Left lobe of liver (tissue), 2 donors: ENCODE data around the gene GRB2. TPM values are rescaled to one million over a fixed set of nuclear protein-coding genes. Genes with fewer than 3 reads are reported as not detected.
"Not testable (repeated sequence)": the region's sequence is repeated elsewhere in the genome, so short reads cannot be mapped to it uniquely, and the experiment has no call there.

Experiments
- ATAC-seq: fragments of 200-7000 bp; cut with Tn5 transposase; one replicate; pipeline ENCODE4 v1.9.1; 2020; ENCODE audit warnings: mild to moderate bottlenecking, moderate library complexity
- DNase-seq: peaks from one replicate; pipeline ENCODE4 v3.0.0-alpha.2; 2020; ENCODE audit warnings: low spot score
- total RNA-seq: library from RNA; stranded (reverse); gene quantifications from one replicate; pipeline ENCODE4 v1.2.1, GENCODE V29; 2021
- donor health status: DM: no; HTN: no; CAD: no; lungs with moderate emphysema.
- donor health status: DM: no; HTN: yes; CAD: no.

The GRB2 gene
- total RNA-seq, 1 donor from 2014 or later = 45.8 TPM

DNA sequence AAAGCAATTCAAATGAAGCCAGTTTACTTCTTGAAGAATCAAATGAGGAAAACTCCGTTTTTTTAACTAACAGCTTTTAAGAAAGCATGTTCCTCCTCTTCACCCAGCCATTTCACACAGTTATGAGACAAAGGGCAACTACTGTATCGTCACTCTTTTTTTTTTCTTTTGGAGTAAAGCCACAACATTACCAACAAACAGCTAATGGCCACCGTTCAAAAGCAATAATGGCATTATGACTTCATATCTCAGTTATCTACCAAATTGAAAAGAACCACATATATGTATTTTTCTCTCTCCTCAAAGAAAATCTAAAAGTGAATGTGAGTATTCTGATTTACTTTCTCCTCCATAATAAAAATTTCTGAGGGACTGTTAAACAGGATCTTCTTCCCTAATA is 14.5 kb downstream of the GRB2 start:
- no peak for DNase-seq
- ATAC-seq = no peak

DNA sequence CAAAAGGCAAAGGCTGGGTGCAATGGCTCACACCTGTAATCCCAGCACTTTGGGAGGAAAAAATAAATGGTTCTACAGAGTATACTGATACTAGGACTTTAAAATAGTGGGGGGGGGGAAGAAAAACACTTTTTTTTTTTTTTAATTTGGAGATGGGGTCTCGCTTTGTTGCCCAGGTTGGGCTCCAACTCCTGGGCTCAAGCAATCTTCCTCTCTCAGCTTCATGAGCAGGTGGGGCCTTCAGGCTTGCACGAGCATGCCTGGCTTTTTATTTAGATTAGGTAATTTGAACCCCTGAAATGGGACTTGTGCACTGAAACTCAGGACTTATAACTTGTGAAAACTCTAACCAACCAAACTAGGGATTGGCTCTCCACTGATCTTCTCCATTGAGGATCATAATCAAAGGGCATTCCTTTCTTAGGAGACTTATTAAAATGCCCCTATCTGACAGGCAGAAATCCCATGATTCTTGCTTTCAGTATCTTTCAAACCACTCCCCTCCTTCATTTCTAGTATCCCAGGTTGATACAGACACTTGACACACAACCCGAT is 16.9 kb downstream of the GRB2 start:
- no peak for DNase-seq
- ATAC-seq = no peak

- ATAC-seq (no peak), DNase-seq (no peak)
Measured at GRCh38 chr17:75387771-75388170, 17.7 kb downstream of the GRB2 start.

GRCh38 chr17:75386430-75386829 is 19.0 kb downstream of the GRB2 start:
- no peak for DNase-seq
- ATAC-seq = no peak

- DNase-seq (no peak), ATAC-seq (no peak)
Measured at GRCh38 chr17:75384751-75385150, 20.7 kb downstream of the GRB2 start.

DNA sequence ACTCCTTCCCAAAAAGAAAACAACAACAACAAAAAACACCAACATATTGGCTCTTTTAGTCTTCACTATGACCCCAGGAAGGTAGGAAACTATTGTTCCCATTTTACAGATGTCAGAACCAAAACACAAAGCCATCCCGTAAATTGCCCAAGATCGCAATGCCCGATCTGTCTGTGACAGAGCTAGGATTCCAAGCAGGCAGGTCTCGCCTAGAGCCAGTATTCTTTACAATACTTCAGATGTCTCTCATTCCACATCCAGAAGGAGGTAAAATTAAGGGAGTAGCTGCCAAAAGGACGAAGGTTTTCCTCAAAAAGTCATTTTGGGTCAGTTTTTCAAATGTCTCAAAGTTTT is 21.7 kb downstream of the GRB2 start:
- ATAC-seq (no peak), DNase-seq (no peak)

DNA sequence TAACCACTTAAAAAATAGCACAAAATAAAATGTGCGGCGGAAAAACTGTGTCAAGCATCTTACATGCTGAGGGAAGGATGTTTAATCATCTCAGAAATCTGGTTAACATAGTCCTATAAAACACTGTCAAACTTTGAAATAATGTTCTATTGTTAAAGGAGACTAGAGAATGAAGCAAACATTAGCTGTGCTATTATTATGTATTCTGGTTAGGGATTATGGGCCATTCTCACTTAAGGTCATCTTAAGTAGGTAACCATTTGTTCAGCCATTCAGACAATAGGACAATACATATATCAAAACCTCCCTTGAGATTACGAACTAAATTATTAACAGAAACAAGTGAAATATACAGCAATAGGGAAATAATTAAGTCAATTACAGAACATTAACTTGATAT is 24.7 kb downstream of the GRB2 start:
- ATAC-seq = no peak
- no peak for DNase-seq

DNA sequence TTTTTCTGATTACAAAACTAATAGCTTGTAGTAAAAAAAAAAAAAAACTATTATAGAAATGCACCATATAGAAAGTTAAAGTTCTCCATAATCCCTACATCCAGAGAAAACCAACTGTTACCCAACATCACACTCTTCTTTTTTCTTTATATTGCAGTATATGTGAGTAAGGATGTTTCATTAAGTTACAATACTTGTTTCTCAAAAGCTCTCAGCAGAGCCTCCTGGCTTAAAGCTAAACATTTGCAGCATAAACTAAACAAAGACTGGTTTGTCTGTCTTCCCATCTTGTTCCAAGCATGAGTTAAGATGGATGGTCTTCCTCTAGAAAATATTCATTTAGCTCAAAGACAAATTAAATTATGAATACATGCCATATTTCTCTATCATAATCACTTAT is 25.2 kb downstream of the GRB2 start:
- DNase-seq = no peak
- ATAC-seq = no peak

DNA sequence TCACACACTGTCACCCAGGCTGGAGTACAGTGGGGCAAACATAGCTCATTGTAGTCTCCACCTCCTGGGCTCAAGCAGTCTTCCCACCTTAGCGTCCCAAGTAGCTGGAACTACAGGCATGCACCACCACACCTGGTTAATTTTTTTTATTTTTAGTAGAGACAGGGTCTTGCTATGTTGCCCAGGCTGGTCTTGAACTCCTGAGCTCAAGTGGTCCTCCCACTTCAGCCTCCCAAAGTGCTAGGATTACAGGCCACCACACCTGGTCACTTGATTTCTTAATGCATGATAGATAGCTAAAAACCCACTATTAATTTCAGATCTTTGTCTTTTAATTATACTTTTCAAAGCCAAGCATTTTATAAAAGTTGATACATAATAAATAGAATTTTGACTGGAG is 26.1 kb downstream of the GRB2 start:
- not testable (repeated sequence) for ATAC-seq, DNase-seq

GRCh38 chr17:75373280-75373679 is 32.2 kb downstream of the GRB2 start:
- DNase-seq (no peak), ATAC-seq (no peak)

DNA sequence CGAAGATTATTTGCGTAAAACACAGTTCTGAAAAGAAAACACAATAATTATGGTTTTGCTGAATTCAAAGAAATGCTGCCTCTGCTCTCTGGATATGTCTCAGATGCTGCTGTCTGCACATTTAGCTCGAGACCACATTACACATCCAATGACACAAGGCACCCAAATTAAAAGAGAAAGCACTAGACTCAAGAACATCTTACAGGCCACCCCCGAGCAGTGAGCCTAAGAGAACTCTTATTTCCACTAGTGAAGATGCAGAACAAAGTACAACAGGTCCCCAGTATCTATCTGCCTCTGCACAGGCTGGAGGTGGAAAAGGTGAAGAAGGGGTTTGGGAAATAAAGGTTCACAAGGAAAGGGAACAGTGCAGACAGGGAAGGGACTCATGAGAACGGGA is 33.5 kb downstream of the GRB2 start:
- ATAC-seq (no peak), DNase-seq (no peak)

DNA sequence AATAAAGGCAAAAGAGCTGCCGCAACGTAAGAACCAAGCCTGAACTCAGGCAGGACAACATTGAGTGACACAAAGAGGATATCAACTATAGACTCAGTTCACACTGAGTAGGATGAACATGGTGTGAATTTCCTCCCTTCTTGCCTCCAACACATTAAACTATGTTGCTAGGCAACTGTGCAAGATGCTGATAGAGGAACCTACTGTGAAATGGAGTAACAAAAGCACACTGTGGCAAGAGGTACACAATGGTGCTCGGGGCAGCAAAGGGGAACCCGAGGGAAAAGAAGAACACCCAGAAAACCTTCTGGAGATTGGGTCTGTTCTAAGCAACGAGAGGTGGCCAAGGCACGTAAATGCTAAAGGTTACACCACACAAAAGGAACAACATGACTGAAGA is 34.1 kb downstream of the GRB2 start:
- DNase-seq (no peak), ATAC-seq (peak; percentile 13)

DNA sequence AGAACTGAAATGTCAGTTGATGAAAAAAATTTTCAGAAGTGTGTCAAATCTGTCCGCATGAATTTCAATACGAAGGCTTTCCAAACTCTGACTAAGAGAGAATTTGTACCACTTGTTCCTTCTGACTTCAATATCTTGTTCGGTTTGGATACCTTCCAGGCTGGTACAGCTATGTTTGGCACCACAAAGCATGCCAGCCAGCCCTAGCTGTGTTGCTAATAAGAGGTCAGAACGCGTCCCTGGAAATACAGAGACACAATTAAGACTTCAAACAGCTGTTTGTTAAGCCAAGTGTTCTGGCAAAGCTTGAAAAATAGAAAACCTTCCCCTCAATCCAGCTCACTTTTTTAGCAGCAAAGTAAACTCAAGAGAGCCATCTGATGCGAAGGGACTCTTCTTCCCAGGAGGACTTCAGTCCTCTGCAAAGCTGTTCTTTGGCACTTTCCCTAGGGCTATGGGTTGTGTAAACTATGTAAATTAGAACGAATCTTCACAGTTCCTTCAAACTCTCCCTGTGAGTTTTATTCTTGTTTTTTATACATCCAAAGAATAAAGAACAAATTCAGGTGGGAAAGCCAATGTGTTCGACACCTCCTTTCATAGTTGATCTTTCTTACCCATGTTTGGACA is 35.1 kb downstream of the GRB2 start:
- ATAC-seq (peak; percentile 66), DNase-seq (no peak)

DNA sequence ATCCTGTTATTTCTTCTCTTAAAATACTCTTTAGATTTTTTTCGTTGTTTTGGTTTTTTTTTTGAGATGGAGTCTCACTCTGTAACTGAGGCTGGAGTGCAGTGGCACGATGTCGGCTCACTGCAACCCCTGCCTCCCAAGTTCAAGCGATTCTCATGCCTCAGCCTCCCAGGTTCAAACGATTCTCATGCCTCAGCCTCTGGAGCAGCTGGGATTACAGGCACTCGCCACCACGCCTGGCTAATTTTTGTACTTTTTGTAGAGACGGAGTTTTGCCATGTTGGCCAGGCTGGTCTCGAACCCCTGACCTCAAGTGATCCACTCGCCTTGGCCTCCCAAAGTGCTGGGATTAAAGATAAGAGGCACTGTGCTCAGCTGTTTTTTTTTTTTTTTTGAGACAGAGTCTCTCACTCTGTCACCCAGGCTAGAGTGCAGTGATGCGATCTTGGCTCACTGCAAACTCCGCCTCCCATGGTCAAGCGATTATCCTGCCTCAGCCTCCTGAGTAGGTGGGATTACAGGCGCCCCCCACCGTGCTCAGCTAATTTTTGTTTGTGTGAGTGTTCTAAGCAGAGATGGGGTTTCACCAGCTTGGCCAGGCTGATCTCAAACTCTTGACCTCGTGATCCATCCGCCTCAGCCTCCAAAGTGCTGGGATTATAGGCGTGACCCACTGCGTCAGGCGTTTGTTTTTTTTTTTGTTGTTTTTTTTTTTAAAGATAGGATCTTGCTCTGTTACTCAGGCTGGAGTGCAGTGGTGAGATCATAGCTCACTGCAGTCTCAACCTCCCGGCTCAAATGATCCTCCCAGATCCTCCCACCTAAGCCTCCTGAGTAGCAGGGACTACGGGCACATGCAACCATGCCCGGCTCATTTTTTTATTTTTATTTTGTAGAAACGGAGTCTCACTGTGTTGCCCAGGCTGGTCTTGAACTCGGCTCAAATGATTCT is 37.4 kb downstream of the GRB2 start:
- DNase-seq, ATAC-seq: not testable (repeated sequence)

DNA sequence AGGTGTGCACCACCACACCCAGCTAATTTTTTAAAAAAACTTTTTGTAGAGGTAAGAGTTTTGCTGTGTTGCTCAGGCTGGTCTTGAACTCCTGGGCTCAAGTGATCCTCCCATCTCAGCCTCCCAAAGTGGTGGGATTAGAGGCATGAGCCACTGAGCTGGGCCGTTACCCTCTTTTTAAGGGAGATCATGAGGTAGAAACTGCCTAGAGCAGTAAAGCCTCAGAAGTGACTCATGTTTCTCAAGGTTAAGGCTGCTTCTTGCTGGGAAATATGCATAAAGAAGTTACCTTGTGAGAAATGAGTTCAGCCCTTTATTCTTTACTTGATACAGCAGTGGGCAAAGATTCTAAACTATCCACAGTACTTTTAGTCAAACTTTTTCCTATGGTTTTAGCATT is 38.2 kb downstream of the GRB2 start:
- DNase-seq (no peak), ATAC-seq (no peak)

DNA sequence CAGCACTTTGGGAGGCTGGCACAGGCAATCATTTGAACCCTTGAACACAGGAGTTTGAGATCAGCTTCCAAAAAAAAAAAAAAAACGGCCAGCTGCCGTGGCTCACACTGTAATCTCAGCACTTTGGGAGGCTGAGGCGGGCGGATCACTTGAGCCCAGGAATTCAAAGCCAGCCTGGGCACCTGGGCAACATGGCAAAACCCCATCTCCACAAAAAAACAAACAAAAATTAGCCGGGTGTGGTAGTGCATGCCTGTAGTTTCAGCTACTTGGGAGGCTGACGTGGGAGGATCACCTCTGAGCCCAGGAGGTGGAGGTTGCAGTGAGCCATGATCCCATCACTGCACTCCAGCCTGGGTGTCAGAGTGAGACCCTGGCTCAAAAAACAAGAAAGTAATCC is 39.0 kb downstream of the GRB2 start:
- DNase-seq = no peak
- ATAC-seq = no peak

DNA sequence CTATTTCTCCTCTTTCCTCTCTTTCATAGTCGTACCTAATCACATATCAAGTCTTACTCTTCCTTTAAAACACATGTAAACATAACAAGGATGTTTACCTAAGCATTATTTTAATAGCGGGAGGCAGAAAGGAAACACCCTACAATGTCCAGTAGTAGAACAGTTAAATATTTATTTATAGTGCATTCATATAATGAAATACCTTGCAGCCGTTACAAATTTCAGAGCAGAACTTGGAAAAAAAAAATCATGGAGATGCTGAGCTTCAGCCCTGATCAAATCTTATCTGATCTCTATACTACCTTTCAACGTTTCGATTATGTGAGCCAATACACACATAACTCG is 39.6 kb downstream of the GRB2 start:
- DNase-seq = no peak

GRCh38 chr17:75365009-75365930 is 40.2 kb downstream of the GRB2 start:
- no peak for DNase-seq
- no peak for ATAC-seq

More for the DNA sequence above, 39.6 kb downstream of the GRB2 start:
- no peak for ATAC-seq

GRCh38 chr17:75364078-75364477 is 41.4 kb downstream of the GRB2 start:
- ATAC-seq (no peak), DNase-seq (no peak)

DNA sequence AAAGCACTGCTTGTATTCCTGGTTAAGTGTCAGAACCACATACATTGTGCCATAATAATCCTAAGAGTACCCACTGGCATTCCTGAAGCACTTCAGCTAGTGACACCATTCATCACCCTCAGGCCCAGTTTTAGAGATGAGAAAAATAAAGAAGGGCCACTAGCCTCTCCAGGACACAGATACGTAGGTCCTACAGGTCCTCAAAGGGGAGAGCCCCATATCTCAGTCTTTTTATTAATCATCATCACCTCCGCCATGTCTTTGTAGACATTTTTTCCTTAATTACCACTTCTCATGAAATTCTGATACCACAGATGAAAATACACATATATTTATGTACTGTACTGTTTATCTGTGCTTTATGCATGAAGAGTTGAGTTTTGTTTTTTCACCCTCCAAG is 43.5 kb downstream of the GRB2 start:
- no peak for DNase-seq
- ATAC-seq = no peak

DNA sequence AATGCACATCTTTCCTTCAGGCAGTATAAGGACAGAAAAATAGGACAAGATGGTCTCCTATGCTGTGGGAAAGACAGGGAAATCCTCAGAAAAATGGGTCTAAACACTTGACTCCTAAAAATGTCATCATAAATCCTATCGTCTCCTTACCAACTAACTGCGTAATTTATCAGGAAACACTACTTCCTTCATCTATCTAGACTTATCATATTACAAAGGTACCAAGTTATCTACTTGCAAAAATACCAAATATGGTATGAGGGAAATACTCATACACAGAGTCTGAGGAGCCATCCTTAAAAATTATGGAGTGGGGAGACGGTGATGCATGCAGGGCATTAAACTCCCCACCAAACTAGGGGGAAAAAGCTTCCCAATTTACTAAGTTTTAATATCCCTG is 44.1 kb downstream of the GRB2 start:
- ATAC-seq (no peak), DNase-seq (no peak)
